IPS-NIHi7 (cell line): ENCODE data around the gene FN3KRP.

Experiments used
- DNase-seq: peaks from one replicate; pipeline ENCODE4 v3.0.0; 2012; ENCODE audit warnings: mixed read lengths; ENCODE audit errors: extremely low spot score

Gene FN3KRP, protein sequence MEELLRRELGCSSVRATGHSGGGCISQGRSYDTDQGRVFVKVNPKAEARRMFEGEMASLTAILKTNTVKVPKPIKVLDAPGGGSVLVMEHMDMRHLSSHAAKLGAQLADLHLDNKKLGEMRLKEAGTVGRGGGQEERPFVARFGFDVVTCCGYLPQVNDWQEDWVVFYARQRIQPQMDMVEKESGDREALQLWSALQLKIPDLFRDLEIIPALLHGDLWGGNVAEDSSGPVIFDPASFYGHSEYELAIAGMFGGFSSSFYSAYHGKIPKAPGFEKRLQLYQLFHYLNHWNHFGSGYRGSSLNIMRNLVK

DNA sequence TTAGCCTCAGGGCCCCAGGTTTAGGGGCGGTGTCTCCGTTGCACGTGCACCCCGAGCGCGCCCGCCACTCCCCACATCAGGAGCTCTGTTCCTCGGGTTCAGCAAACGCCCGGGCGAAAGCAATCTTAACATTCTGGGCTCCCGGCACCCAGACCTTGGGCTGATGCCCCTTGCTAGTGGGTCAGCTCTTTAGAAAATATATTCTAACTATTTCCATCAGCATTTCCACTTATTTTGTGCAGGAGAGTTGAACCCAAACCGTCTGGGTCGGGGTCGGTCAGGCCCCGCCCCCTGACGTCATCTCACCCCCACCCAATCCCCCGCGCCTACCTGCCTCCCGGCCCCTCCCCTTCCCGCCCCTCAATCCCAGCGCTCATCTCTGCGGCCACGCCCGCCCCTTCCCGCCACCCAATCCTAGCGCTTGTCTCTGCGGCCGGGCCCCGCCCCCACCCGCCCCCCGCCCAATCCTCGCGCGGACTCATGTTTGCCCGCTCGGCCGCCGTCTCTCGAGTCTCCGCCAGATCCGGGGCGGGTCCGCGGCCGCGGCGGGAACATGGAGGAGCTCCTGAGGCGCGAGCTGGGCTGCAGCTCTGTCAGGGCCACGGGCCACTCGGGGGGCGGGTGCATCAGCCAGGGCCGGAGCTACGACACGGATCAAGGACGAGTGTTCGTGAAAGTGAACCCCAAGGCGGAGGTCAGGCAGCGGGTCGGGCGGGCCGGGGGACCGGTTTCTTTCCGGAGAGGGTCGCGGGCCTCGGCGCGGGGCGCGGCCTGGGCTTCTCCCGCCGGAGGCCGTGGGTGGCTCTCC lies at the start of gene FN3KRP:
FN3KRP (plus strand) TSS at position 504 of the 808 bp plus-strand sequence; CDS start at position 554, 50 bp downstream.
- DNase-seq = peak; percentile 98

DNA sequence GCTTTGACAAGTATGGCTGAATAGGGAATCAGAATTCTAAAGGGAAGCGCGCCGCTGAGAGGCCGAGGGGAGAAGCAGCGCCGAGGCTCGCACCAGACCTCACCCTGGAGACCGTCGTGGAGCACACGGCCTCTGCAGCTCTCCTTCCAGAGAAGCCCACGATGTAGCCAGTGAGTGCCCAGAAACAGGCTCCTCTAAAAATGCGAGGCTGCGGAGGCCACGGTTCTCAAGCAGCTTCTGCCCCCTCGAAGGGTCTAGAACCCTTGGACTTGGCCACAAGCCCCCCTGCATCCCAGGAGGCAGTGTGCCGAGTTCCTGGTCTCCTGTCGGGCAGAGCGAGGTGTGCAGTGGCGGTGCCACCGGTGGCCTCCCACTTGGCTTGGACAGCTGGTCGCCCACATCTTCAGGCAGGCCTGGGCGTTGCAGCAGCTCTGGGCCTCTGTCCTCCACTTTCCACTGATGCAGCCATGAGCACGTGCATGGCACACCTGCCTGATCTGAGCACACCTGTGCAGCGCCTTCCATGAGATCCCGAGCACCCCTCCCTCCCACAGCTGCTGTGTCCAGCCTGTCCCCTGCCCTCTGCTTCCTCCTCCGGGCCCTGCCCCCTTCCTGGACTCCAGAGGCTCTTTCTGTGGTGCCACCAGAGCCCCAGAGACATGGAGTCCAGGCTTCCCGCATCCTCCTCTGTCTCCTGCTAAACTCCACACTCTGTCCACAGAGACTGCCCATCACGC lies 49.4 kb upstream of the FN3KRP start:
- DNase-seq = no peak

DNA sequence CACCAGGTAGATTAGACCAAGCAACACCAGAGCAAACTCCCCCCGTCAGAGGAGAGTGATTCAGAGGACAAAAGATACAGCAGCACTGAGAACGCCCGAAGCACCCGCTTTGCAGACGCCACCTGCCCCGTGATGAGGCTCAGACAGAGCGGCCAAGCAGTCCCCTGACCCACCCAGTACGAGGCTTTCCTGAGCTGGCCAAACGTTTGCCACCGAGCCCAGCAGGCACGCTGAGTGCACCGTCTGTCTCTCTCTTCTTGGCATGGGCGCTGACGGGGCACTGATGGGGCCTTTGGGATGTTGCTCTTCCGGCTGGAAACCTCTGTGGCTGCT lies 48.9 kb upstream of the FN3KRP start:
- DNase-seq = no peak

DNA sequence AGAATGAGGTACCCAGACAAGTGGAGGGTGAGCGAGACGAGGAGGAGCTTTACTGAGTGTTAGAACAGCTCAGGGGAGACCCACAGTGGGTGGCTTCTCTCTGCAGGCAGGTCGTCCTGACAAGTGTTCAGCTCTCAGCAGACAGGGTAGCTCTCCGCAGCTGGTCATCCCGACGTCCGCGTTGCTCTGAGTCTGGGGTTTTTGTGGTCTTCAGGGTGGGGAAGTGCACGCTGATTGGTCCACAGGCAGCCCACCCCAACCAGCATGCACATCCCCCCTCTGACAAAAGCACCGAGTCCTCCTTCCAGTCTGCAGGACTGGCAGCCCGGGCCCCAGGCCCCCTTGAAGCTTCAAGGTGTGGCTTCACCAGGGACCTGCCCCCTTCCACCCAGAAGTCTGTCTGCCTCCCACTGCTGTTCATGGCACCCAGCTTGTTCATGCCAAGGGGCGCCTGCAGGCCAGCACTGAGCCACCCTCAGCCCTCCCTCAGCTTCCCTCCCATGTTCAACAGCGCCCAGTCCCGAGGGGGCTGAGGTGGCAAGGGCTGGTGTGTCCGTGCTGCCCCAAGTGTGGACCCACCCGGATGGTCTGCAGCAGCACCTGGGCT lies 48.4 kb upstream of the FN3KRP start:
- no peak for DNase-seq

DNA sequence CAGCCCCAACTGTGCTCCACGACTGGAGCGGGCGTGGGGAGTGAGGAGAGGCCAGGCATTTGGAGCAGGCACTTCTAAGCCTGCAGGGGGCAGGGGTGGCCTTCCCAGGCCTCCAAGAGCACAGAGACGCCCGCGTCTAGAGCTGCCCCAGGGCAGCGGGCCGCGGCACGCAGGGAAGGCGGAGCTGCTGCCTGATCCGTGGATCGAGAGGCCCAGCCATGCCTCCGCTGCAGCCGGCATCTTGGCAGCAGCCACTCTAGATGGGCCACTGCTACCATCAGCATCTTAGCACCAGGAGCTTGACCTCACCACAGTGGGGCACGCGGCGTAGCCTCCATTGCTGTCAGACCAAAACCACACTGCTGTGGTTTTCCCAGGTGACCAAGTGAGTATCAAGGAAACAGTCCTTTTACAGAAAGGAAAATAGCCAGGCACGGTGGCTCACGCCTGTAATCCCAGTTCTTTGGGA lies 47.8 kb upstream of the FN3KRP start:
- peak; percentile 91 for DNase-seq

DNA sequence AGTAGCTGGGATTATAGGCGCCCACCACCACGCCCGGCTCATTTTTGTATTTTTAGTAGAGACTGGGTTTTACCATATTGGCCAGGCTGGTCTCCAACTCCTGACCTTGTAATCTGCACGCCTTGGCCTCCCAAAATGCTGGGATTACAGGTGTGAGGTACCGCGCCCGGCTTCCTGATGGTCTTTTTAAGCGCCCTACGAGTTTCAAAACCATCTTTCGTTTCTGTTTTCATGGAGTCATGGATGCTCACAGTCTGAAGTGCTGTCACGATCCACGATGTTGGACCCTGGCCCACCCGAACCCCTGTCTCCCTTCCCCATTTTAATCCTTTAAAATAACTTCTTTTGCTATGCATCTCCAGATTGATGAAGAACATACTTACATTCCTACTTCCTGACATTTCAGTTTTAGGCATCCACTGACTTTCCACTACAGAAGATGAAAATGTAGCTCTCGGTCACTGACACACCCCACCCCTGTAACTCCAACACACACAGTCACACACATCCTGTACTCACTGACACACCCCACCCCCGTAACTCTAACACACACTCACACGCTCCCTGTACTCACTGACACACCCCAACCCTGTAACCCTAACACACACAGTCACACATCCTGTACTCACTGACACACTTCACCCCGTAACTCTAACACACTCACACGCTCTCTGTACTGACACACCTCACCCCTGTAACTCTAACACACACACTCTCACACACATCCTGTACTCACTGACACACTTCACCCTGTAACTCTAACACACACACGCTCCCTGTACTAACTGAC lies 45.6 kb upstream of the FN3KRP start:
- DNase-seq = no peak

DNA sequence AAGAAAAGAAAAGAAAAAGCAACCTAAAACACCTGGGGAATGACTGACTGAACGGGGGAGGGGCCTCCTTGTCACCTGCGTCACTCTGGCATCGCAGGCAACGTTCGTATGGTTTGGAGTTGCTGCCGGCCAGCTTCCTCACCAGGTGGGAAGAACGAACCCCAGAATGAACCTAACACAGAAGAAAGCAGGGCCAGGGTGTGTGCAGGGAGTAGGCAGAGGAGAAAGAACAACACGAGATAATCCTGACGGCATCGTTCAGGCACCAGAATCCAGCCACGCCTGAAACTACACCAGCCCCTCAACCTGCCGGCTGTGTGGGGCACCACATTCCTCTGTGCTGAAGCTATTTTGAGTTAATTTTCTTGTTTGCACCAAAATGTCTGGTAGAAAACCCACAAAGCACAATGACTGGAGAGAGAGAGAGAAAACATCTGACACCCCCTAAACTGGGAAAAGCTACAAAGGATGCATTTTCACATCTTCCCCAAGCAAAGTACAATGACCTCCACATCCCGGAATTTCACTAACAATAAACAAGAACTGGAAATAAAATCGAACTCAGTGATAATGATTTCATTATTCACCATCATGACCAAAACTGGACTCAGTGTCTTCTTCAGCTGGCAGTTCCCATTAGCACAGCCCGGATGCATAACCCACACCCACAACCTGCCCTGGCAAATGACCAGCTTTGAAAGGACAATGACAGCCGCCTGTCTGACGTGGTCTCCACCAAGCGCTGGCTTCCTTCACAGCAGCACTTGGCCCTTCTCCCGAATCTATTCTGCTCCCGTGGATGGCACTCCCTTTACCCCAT lies 41.6 kb upstream of the FN3KRP start:
- no peak for DNase-seq

DNA sequence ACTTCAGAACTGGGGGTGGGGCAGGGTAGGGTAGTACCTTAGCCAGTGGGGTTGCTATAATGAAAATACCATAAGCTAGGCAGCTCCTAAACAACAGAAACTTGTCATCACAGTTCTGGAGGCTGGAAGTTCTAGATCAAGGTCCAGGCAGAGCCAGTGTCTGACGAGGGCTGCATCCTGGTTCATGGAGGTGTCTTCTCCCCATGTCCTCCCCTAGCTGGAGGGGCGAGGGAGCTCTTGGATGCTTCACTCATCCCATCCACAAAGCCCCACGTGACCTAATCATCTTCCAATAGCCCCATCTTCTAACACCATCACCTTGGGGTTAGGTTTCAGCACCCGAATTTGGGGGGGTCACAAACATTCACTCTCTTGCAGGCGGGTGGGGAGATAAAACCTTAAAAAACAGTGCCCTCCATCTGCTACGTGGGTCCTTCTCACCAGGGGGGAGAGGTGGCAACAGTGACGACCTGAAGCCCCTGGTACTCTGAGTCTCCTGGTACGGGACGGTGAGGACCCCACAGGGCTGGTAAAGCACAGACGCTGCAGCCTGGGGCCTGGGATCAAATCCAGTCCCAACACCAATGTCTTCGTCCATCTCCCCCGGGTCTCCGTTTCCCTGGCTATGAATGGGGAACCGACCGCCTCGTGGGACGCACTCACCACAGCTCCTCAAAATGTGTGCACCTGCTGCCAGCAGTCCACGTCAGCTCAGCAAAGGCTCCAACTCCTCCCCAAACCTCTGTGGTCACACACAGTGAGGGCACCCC lies 40.8 kb upstream of the FN3KRP start:
- no peak for DNase-seq

DNA sequence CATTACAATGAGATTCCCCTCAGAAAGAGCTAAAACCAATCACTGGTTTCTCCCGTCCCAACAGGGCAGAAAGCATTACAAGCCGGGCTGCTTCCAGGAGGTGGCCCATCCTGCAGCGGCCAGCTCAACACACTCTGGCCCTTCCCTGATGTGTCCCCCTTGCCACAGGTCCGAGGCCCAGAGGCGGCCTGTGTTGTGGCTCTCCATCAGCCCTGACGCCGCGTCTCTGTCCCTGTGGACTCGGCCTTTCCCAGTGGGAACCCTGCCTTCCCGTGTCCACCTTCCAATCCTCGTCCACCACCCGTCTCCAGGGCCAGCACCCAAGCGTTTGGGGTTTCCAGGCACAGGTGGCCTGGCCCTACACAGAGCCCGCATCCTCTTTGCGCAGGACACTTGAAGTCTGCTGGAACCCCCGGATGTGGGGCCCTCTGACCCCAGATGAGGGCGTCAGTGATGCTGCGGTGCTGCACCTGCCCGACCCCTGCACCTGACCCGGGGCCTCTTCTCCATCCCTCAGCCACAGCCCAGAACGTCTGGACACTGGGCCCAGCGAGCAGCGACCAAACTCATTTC lies 39.1 kb upstream of the FN3KRP start:
- DNase-seq = no peak

DNA sequence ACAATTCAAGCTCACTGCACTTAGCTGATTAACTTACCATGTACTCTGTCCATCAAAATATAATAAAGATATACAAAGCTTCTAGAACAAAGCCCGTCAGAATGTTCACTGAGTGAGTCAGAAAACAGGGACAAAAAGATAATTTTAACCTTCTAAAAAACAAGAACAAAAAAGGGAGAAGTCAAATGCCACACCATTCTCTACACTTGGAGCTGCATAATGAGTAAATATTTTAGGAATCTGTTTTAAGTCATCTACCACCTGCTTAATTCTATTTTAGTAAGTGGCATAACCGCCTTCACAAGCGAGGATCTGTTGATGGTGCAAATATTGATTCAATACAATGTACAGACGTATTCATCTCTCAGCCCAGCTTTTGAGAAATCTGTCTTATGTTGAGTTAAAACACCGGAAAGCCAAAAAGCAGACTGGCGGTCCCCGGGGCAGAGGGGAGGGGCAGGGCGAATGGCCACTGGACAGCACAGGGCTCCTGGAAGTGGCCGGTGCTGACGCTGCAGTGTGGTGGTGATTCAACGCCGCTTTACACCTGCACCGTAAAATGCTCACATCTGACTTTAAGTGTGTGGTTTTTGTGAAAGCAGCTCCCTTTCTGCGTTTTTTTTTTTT lies 38.1 kb upstream of the FN3KRP start:
- DNase-seq = no peak

DNA sequence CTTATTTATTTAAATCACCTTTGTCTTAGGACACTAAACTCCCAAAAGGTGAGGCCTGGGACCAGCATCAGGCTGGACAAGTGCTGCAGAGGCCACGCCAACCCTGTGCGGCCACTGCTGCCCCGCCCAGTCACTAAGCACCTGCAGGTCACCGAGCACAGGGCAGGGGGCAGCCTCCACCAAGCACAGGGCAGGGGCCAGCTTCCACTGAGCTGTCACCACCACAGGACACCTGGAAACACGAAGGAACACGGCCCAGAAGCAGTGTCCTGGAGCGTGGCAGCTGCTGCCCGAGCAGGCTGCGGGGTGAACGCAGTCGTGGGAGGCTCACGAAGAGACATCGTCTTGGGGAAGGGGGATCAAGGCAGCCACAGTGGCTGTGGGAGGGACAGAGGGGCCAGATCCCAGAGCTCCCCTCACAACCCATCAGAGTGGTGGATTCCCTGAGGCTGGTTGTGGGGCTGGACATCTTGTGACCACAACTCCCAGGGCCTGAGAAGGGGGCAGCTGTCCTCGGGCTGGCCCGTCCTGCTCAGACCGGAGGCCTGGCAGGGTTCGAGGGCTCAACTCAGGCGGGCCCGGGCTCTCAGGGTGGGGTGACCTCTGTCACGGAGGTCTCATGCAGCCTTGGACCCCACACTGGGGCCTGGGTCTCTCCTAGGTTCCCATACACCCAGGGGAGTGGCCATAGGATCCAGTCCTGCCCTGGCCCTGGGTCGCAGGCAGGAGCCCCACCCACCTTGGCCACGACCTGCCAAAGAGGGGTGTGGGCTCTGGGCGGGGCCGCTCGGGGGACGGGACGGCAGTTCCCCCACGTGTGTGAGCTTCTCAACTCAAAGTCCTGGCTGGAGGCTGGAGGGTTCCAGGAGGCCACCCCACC lies 36.7 kb upstream of the FN3KRP start:
- DNase-seq = peak; percentile 60

DNA sequence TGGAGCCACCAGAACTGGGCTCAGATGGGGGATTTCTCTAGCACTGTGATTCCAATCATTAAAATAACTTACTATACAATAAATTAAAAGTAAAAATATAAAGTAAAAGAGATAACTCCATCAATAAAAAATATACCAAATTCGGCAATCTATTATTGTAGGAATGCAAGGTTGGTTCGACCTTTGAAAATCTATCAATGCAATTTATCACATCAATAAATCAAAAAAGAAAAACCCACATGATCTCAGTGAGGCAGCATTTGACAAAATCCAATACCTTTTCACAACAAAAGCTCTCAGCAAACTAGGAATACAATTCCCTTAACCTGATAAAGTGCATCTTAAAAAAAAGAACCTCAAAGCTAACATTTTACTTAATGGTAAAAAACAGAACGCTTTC lies 35.0 kb upstream of the FN3KRP start:
- DNase-seq = no peak

DNA sequence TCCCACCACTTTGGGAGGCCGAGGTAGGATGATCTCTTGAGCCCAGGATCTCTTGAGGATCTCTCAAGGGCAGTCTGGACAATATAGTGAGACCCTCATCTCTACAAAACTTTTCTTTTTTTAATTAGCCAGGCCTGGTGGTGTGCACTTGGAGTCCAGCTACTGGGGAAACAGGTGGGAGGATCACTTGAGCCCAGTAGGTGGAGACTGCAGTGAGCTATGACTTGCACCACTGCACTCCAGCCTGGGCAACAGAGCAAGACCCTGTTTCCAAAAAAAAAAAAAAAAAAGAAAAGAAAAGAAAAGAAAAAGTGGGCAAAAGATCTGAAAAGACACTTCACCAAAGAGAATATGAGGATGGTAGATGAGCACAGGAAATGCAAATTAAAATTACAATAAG lies 33.0 kb upstream of the FN3KRP start:
- no peak for DNase-seq

DNA sequence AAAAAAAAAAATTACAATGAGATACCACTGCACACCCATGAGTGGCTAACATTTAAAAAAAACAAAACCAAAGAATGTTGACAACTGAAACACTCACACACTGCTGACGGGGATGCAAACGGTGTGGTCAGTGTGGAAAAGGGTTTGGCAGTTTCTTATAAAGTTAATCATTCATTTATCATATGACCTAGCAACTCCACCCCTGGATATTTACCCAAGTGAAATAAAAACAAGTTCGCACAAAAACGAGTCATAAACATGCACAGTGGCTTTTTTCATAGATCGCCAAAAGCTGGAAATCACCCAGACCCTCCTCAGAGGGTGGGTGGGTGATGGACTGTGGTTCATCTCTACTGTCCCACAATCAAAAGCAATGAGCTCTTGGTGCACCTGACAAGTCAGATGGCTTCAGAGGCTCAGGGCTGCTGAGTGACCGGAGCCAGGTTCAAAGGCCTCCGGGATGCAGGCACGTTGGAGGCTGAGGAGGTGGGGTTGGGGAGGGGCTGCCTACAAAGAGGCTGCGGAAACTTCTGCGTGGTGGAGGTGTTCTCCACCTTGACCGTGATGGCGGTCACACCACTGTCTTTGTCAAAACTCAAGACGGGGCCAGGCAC lies 32.2 kb upstream of the FN3KRP start:
- DNase-seq = no peak

DNA sequence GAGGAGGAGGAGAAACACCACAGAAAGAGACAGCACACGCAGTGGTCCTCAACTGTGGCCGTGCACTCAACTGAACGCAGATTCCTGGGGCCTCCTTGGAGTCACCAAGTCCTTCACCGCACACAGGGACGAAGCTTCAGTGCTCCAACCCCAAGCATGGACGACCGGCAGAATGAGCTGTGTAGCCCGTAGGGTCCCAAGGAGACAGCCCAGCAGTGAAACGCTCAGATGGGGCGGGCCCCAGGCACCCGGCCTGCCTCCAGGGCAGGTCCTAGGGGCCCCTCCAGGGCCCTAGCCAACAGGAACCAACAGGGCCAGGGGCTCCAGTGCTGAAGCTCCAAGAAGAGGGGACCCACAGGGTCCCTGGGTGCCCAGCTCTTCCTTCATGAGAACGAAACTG lies 31.2 kb upstream of the FN3KRP start:
- DNase-seq = no peak

DNA sequence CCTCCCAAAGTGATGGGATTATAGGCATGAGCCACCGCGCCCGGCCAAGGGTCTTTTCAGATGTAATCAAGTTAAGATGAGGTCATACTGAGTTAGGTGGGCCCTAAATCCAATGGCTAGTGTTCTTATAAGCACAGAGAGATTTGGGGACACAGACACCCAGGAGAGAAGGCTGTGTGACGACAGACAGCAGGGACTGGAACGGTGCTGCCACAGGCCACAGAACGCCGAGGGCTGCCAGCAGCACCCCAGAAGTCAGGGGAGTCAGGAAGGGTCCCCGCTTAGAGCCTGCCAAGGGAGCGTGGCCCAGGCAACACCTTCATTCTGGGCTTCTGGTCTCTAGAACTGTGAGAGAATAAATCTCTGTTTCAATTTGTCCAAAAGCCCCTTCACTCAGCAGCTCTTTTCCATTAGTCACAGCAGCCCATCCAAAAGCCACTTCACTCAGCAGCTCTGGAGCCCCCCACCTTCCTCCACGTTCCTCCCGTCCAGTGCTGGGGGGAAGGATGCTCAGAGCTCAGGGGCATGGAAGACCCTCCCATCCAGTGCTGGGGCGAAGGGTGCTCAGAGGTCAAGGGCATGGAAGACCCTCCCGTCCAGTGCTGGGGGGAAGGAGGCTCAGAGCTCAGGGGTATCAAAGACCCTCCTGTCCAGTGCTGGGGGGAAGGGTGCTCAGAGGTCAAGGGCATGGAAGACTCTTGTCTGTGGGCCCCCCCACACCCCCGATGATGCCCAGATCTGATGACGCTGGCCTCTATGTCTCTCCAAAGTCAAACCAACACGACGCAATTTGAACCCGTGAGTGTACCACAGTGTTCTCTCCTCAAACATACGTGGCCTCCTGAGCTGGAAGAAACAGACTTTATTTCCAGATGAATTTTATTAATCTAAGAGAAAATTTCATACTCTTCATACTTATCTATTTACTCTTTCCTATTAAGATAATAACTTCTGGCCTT lies 29.9 kb upstream of the FN3KRP start:
- DNase-seq = no peak
